A172 (cell line): Measurements from ENCODE around the gene SIPA1L2. TPM values are rescaled to one million over a fixed set of nuclear protein-coding genes. Genes with fewer than 3 reads are reported as not detected.

Experiments
- DNase-seq: peaks from one replicate; pipeline ENCODE4 v3.0.0-alpha.2; 2015; ENCODE audit warnings: low spot score
- total RNA-seq: library from RNA; depleted of rRNA; stranded (reverse); fragments of >200 nt; shearing (Covaris generic); gene quantifications from 2 replicates; pipeline ENCODE4 v1.2.3, GENCODE V29; 2014; rRNA removed

SIPA1L2 gene
- total RNA-seq, 1 experiment from 2014 or later, result 1.2 TPM

DNA sequence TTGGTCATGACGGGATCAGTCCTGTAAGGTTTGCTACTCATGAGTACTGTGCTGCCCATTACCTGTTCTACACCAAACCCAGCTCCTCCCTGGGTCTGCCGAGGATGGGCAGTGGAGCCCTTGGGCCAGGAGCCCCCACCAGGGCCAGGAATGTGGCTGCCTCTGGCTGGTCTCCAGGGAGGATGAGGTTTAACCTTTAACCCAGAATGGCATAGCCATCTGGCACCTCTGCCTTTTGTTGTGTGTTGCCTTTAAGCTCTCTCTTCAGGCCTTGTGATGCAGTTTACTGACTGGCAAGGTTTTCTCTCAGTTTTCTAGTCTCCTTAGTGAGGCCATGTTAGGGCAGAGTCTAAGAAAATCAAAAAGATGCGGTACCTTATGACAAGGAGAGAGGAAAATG, 38.6 kb downstream of the SIPA1L2 start:
- DNase-seq, result no peak

DNA sequence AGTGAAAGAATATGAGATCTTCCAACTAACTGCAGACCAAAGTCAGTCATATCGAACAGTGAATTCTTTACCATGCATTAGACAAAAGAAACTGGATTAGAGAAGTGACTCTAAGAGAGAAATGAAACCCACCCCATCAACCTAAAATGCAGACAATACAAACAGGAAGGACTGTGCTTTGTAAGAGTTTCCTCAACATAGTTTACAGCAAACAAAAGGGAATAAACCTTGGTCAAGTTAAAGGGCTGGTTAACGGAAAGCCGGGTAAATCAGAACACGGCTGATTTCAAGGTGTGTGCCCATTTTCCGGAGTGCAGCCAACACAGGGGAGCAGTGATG, 39.2 kb downstream of the SIPA1L2 start:
- DNase-seq, result no peak

DNA sequence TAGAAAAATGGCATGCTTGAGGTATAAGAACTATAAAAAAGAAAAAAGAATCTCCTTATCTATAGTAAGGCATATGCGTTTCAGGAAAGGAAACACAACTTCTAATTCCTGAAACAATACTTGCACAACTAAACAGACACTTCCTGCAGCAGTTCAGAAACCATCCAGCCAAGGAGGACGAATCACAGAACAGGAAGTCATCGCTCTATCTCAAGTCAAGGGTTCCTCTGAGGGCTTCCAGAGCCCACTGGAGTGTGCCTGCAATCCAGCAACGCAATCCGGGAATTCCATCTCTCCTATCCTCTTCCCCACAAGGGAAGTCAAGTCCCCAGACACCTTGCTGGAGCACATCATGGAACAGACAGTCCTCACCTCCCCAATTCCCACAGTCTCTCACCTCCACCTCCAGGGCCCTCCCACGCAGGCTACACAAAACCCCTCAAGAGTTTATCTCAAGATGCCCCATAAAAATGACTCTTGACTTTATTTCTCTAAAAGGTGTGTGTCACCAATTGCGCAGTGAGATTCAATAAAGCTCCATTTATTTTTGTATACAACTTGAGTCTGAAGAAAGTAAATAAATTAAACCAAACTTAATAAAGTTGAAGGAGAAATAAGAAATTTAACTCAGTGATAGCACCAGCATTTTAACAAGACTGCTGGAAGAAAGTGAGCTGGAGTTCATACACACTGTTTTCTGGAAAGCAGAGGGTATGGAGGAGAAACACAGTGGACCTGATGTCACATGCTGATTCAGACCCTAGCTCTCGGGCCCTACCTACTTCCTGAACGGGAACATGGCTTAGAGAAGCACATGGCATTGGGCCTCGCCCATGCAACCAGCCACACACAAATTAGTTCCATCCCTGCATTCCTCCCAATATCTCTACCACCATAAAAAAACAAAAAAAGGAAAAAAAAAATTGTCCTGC, 39.9 kb downstream of the SIPA1L2 start:
- DNase-seq, result no peak

DNA sequence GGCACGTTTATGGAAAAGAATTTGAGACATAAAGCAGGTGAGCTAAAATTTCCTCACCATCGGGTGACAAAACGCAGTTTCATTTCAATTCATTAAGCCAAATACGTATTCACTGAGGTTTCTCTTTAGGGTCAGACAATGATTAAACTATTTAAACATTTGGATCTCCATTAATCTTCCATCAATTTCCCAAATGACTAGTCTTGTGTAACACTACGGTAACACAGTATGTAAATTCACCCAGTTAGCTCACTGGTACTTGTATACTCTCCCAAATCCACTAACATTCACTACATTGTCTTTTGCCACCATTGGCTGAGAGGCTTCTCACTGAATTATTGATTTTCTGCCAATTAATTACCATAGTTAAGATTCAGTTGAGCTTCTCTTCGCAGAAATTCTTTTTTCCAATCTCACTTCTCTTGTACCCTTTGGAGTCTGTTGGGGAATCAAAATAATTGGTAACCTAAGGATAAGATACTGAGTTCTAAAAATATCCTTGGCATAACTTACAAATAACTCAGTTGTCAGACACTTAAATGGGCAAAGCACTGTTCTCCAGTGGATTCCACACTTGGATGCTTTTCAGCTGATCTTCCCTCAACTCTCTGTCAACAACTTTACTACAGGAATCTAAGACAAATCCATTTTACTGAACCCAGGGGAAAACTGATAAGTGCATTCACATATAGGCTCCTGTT, 40.7 kb downstream of the SIPA1L2 start:
- DNase-seq, result no peak

DNA sequence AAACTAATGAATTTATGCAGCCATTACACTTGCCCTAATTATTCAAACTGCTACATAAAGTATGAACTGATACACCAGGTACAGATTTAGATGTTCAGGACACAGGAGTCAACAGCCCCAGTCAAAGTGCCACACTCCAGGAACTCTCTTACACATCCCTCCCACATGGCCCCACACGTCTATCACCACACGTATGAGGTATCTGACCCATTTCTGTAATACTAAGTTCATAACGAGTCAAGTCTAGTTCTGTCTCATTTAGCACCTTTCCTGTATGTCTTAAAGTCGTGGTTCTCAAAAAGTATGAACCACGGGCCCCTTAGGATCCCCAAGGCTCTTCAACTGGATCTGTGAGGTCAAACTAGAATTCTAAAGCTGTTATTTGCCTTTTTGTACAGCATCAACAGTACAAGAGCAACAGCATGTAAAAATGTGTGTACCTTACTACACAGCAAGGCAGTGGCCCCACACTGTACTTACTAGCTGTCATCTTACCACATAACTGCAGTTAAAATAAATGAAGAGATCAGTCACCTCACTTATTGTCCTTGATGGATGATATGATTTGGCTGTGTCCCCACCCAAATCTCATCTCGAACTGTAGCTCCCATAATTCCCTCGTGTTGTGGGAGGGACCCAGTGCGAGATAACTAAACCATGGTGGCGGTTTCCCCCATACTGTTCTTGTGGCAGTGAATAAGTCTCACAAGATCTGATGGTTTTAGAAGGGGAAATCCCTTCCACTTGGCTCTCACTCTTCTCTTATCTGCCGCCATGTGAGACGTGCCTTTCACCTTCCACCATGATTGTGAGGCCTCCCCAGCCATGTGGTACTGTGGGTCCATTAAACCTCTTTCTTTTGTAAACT, 42.6 kb downstream of the SIPA1L2 start:
- DNase-seq, result no peak

DNA sequence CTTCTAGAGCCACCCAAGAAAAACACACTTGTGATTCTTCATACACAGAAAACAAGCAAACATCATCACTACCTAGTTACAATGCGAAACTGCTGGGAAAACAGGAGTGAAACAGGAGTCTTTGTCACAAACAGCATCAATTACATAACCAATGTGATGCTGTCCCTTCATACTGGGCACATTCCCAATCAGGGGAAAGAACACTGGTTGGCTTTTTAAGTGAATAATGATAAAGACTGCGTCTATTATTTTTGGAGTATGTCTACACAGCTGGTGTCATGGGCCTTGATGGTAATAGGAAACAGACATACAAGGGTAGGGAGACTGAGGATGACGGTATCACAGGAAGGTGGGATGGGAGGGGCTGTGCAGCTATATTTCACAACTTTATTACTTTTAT, 43.3 kb downstream of the SIPA1L2 start:
- no peak for DNase-seq

DNA sequence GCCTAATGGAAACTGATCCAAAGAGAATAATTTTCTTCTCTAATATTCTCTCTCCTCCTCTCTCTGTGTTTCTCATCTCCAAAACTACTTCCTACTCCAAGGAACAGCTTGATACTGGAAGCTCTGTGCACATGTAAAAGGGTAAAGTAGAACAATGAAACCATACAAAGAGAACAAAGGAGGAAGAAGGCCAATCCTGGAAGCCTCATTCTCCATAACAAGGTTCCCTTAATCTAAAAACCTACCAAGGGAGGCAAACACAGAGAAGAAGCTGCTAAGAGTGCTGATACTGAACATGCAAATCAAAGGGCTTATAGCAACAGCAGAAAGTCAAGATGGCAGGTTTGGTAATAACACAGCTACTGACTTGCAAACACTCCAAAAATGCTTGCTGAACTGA, 44.4 kb downstream of the SIPA1L2 start:
- DNase-seq, result no peak

DNA sequence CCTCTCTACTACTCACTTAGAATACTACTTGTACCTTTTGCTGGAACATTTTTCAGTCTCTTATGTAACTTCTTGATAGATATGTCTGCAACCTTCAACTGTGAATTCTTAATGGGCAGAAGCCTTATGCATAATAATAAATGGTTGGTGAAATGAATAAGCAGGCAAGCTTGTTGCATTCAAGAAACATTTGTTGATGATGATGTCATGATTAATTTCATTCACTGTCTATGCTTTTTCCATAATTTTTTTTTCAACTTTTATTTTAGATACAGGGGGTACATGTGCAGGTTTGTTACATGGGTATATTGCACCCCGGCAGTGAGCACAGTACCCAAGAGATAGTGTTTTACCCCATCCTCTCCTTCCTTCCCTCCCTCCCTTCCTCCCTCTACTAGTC, 48.0 kb downstream of the SIPA1L2 start:
- no peak for DNase-seq

Other genes with a start within 250 kb of the SIPA1L2 start
- 0.09 and 0.84 TPM in 2 replicates for gene MAP10, start 175.3 kb upstream of the SIPA1L2 start, total RNA-seq